IMR-90 (cell line): Measurements from ENCODE around the gene KRTAP5-3.

Source experiments
- CTCF ChIP-seq: conservative IDR thresholded peaks from 2 replicates; pipeline ENCODE4 v1.5.1; 2012; ENCODE audit warnings: mild to moderate bottlenecking, low read depth, low read length, improper control_type of control experiment
- MXI1 ChIP-seq: IDR thresholded peaks from 2 replicates; pipeline ENCODE4 v1.6.1; 2012; ENCODE audit warnings: low read depth, mild to moderate bottlenecking, low read length, moderate library complexity, borderline replicate concordance
- POLR2A ChIP-seq: IDR thresholded peaks from 2 replicates; pipeline ENCODE4 v1.6.1; 2012; ENCODE audit warnings: mild to moderate bottlenecking, low read depth, low read length
- RAD21 ChIP-seq: IDR thresholded peaks from 2 replicates; pipeline ENCODE4 v1.6.1; 2012; ENCODE audit warnings: low read length, improper control_type of control experiment
- RCOR1 ChIP-seq: IDR thresholded peaks from 2 replicates; pipeline ENCODE4 v1.6.1; 2012; ENCODE audit warnings: mild to moderate bottlenecking, low read length, improper control_type of control experiment; ENCODE audit not compliant: insufficient replicate concordance
- RFX5 ChIP-seq: IDR thresholded peaks from 2 replicates; pipeline ENCODE4 v1.8.0; 2012; ENCODE audit warnings: low read depth, mild to moderate bottlenecking, low read length, moderate library complexity
- SMC3 ChIP-seq: fragments of 150-350 bp; IDR thresholded peaks from 2 replicates; pipeline ENCODE4 v1.6.1; 2016; ENCODE audit warnings: low read depth, mild to moderate bottlenecking, antibody characterized with exemption, low read length, moderate library complexity
- TF ChIP-seq, protein P1 (sequence below): fragments of 150-350 bp; IDR thresholded peaks from 2 replicates; pipeline ENCODE4 v1.6.1; 2017; ENCODE audit warnings: mild to moderate bottlenecking, antibody characterized with exemption, low read length, low read depth

DNA sequence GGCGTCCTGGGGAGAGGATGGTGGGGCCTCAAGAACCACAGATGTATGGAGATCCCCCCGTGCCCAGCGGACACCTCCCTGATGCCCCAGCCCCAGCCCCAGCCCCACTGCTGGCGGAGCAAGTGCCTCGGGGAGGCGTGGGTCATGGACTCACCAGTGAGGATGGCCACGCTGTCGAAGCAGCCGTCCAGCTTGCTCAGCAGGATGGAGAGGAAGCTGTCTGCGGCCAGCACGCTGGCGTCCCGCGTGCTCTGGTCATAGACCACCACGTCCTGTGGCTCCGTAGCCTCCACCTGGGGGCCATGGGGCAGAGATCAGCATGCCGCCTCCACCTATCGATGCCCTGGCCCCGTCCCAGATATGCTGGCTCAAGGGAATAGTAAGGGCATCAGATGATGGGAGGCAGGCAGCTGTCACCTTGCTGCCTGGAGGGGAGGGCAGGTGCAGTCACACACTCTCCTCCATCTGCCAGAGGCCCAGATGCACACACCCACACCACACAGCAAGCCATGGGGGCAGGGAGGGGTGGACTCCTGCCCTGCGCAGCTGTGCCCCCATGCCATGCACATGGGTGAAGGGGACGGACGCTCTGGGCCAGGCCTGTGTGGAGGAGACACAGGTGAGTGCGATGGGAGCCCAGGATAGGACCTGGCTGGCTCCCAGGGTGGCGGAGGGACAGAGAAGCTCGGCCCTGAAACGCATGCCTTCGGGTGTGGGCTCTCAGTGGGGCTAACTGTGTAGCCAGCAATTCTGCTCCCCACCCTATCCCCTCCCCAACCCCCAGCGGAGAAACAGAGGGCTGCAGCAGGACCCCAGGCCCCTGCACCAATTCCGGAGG, 44.3 kb downstream of the KRTAP5-3 start:
- no peak for TF ChIP-seq RAD21
- TF ChIP-seq, protein P1, sequence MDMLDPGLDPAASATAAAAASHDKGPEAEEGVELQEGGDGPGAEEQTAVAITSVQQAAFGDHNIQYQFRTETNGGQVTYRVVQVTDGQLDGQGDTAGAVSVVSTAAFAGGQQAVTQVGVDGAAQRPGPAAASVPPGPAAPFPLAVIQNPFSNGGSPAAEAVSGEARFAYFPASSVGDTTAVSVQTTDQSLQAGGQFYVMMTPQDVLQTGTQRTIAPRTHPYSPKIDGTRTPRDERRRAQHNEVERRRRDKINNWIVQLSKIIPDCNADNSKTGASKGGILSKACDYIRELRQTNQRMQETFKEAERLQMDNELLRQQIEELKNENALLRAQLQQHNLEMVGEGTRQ: no peak
- TF ChIP-seq CTCF: no peak
- no peak for TF ChIP-seq RFX5
- TF ChIP-seq SMC3: no peak
- TF ChIP-seq RCOR1: no peak
- TF ChIP-seq MXI1: no peak
- TF ChIP-seq POLR2A: no peak
